Esophagus muscularis mucosa (tissue), 4 donors: ENCODE measurements around the gene SYT6. TPM values are rescaled to one million over a fixed set of nuclear protein-coding genes. Genes with fewer than 3 reads are reported as not detected.

Experiments
- DNase-seq: peaks from one replicate; pipeline ENCODE4 v3.0.0-alpha.2; 2017; ENCODE audit errors: extremely low spot score
- H3K27ac ChIP-seq, 4 donors: fragments of 200-600 bp; sonication (generic); replicated peaks in 1 of 4; 1 replicate in 3 of 4; 2 replicates in 1 of 4; pipeline ENCODE4 v1.5.1; 2016 to 2019; ENCODE audit warnings: mild to moderate bottlenecking in 1 of 4
- H3K27me3 ChIP-seq, 4 donors: fragments of 200-600 bp; sonication (generic); one replicate each; pipeline versions ENCODE4 v1.5.1 to v1.6.0; 2016 to 2019
- H3K36me3 ChIP-seq, 4 donors: fragments of 200-600 bp; sonication (generic); one replicate each; pipeline ENCODE4 v1.5.1; 2016 to 2019
- H3K4me1 ChIP-seq, 4 donors: fragments of 200-600 bp; sonication (generic); one replicate each; pipeline ENCODE4 v1.5.1; 2016 to 2019
- H3K4me3 ChIP-seq, 4 donors: fragments of 200-600 bp; sonication (generic); 1 replicate in 2 of 4; 2 replicates in 2 of 4; pipeline ENCODE4 v1.5.1; 2016 to 2019; ENCODE audit warnings: mild to moderate bottlenecking in 4 of 4, moderate library complexity in 1 of 4
- H3K9me3 ChIP-seq, 4 donors: fragments of 200-600 bp; sonication (generic); 1 replicate in 3 of 4; 2 replicates in 1 of 4; pipeline ENCODE4 v1.5.1; 2016 to 2019
- EP300 ChIP-seq: sonication (generic); formaldehyde crosslinking; IDR thresholded peaks from one replicate; pipeline ENCODE4 v1.6.1; 2017; ENCODE audit warnings: antibody characterized with exemption
- POLR2A ChIP-seq: fragments of 450-650 bp; IDR thresholded peaks from one replicate; pipeline ENCODE4 v1.6.1; 2017; ENCODE audit warnings: antibody characterized with exemption, moderate library complexity, mild to moderate bottlenecking, low read depth
- POLR2AphosphoS5 ChIP-seq, 2 donors: sonication (generic); formaldehyde crosslinking; IDR thresholded peaks; one replicate each; pipeline ENCODE4 v1.6.1; 2017; ENCODE audit warnings: antibody characterized with exemption in 2 of 2
- WGBS: methylation state at CpG from one replicate; pipeline ENCODE4 v1.1.5; 2018; 5-methylcytosine and 5-hydroxymethylcytosine counted together
- intact Hi-C: fragments of 100-400 bp; cut with DNase I; formaldehyde crosslinking; loops from one replicate; pipeline ENCODE4 v1.15.1; 2023
- total RNA-seq, 4 donors: library from RNA; depleted of rRNA; stranded (reverse); fragments of >200 nt; gene quantifications; one replicate each; pipeline versions ENCODE4 v1.1.0 to v1.2.1, GENCODE V29; 2016
- TF ChIP-seq, protein P1 (sequence below), 3 experiments: fragments of 200-600 bp in 2 of 3; fragments of 450-650 bp in 1 of 3; sonication (generic) in 2 of 3; IDR thresholded peaks; one replicate each; pipeline ENCODE4 v1.5.1; 2017 to 2019; ENCODE audit warnings: antibody characterized with exemption in 3 of 3, mild to moderate bottlenecking in 2 of 3, moderate library complexity in 1 of 3

Gene SYT6
- total RNA-seq, 4 donors from 2014 or later = 0.06 to 0.83 TPM; not detected in 2

DNA sequence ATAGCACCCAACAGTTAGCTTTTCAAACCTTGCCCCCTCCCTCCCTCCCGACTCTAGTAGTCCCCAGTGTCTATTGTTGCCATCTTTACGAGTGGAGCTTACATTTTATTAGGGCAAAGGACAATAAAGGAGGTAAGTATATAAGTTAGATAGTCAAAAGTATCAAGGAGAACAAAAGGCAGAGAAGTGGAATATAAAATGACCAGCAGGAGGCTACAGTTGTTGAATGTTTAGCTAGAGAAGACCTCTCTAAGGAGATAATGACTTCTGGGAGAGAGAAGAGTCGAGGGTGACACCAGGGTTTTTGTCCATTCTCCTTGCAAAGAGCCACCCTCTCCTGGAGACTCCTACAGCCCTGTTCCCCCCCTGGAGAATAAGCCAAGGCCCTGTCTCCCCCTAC, 48.7 kb downstream of the SYT6 start:
- Histone ChIP-seq H3K36me3 (no peaks in the 10 kb centered on the region), H3K9me3 (no peaks in the 10 kb centered on the region), H3K4me1 (no peaks in the 10 kb centered on the region), H3K27ac (no peak overlapping the region), H3K4me3 (no peak overlapping the region), H3K27me3 (no peaks in the 10 kb centered on the region)
- no peak for DNase-seq
- no peak for TF ChIP-seq POLR2AphosphoS5 (IDR thresholded peaks at IDR 0.05)
- TF ChIP-seq POLR2A = no peak
- TF ChIP-seq EP300 = no peak
- TF ChIP-seq, protein P1, sequence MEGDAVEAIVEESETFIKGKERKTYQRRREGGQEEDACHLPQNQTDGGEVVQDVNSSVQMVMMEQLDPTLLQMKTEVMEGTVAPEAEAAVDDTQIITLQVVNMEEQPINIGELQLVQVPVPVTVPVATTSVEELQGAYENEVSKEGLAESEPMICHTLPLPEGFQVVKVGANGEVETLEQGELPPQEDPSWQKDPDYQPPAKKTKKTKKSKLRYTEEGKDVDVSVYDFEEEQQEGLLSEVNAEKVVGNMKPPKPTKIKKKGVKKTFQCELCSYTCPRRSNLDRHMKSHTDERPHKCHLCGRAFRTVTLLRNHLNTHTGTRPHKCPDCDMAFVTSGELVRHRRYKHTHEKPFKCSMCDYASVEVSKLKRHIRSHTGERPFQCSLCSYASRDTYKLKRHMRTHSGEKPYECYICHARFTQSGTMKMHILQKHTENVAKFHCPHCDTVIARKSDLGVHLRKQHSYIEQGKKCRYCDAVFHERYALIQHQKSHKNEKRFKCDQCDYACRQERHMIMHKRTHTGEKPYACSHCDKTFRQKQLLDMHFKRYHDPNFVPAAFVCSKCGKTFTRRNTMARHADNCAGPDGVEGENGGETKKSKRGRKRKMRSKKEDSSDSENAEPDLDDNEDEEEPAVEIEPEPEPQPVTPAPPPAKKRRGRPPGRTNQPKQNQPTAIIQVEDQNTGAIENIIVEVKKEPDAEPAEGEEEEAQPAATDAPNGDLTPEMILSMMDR (IDR thresholded peaks at IDR 0.05) = no peak
- intact Hi-C loops = no loop called here
- 94% methylated on average over 3 of the region's 3 CpGs for WGBS

DNA sequence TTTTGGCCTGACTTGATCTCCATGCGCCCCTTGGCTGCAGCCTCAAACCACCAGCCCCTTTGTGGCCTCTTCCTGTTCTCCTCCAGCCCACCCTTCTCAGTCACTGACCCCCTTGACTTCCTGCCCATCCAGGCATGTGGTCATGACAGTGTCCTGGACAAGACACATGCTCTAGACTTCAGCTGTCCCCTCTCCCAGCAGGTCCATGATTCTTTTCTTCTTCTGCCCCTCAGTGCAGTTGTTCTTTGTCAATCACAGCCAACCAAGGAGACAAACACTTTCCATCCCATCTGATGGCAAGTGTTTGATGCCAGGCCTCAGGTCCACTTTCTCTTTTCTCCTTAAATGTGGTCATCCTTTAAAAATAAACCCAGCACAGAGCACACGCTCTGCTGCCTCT, 49.7 kb downstream of the SYT6 start:
- no peak overlapping the region for H3K4me3 ChIP-seq
- WGBS = 78% methylated on average over 2 of the region's 2 CpGs
- no peak overlapping the region for H3K27ac ChIP-seq
- H3K36me3 ChIP-seq = no peaks in the 10 kb centered on the region
- no peaks in the 10 kb centered on the region for H3K9me3 ChIP-seq
- no peak for DNase-seq
- intact Hi-C loops = no loop called here
- TF ChIP-seq, protein P1 (IDR thresholded peaks at IDR 0.05) = no peak
- TF ChIP-seq POLR2A (no peak), EP300 (no peak), POLR2AphosphoS5 (IDR thresholded peaks at IDR 0.05) (no peak)
- H3K4me1 ChIP-seq = no peaks in the 10 kb centered on the region
- no peaks in the 10 kb centered on the region for H3K27me3 ChIP-seq

DNA sequence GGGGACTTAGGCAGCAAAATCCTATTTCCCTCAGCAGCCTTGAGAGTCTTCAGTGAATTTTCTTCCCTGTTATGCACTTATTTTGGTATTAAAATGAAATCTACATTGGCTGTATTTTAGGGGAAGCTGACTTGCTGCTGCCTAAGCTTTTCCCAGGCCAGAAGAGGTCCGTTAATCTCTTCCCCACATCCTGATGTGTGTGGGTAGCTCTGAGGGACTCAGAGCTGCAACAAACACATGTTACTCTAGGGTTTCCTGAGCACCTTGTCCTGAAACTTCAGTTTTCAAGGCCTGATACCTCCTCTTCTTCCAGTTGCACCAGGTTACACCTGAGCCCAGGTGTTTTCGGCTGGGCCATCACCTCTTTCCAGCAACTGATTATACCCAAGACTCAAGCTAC, 51.5 kb downstream of the SYT6 start:
- Histone ChIP-seq H3K27me3 (no peaks in the 10 kb centered on the region), H3K9me3 (no peaks in the 10 kb centered on the region), H3K4me1 (peaks cover 0 to 4% (median 0%) of the 10 kb centered on the region in 4 donors), H3K4me3 (no peak overlapping the region), H3K27ac (no peak overlapping the region), H3K36me3 (no peaks in the 10 kb centered on the region)
- 85% methylated on average over 2 of the region's 2 CpGs for WGBS
- TF ChIP-seq POLR2A = no peak
- no peak for TF ChIP-seq EP300
- TF ChIP-seq, protein P1 (IDR thresholded peaks at IDR 0.05) = no peak
- no peak for DNase-seq
- intact Hi-C loops = no loop called here

DNA sequence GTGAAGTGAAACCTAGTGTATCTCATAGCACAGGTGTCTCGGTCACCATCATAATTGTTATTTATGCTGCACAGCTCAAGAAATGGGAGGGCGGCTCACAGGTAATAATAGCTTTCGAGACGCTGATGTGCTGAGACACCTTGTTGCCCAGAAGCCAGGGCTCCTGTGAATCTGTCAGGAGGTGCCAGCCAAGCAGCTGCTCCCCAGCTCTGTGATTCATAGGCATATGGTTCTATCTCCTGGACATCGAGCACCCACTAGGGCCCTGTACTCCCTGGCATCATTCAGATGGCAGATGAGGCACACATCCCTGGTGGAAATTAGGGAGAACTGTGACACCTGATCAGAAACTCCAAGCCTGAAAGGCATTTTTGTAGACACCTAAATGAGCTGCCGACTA, 53.5 kb downstream of the SYT6 start:
- no peak overlapping the region for H3K4me3 ChIP-seq
- TF ChIP-seq POLR2AphosphoS5 (IDR thresholded peaks at IDR 0.05) = no peak
- TF ChIP-seq, protein P1 (IDR thresholded peaks at IDR 0.05) = no peak
- TF ChIP-seq EP300 = no peak
- no peak for TF ChIP-seq POLR2A
- no peak overlapping the region for H3K27ac ChIP-seq
- WGBS = 91% methylated on average over 6 of the region's 6 CpGs
- H3K27me3 ChIP-seq = no peaks in the 10 kb centered on the region
- DNase-seq = no peak
- H3K4me1 ChIP-seq = peaks cover 0 to 4% (median 0%) of the 10 kb centered on the region in 4 donors
- no peaks in the 10 kb centered on the region for H3K9me3 ChIP-seq
- H3K36me3 ChIP-seq = no peaks in the 10 kb centered on the region
- intact Hi-C loops = no loop called here

DNA sequence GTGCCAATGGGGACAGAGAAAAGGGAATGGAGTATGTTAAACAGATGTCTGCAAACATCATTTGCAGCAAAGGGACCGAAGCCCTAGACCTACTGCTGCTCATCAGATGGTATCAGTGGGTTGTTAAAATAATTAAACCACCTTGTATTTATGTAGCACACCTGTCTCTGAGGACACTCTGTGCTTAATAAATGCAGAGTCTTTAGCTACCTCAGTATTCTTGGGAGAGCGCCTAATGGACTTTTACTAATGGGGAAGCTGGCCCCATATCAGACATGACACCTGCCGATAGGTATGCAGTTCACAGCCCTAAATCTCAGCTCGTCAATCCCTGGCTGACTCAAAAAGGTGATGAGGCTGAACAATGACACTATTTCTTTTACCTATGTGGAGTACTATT, 54.4 kb downstream of the SYT6 start:
- no peak for DNase-seq
- Histone ChIP-seq H3K4me1 (peaks cover 0 to 7% (median 2%) of the 10 kb centered on the region in 4 donors), H3K36me3 (no peaks in the 10 kb centered on the region), H3K4me3 (no peak overlapping the region), H3K27me3 (no peaks in the 10 kb centered on the region), H3K27ac (no peak overlapping the region), H3K9me3 (no peaks in the 10 kb centered on the region)
- no peak for TF ChIP-seq POLR2AphosphoS5 (IDR thresholded peaks at IDR 0.05)
- no peak for TF ChIP-seq EP300
- TF ChIP-seq POLR2A = no peak
- TF ChIP-seq, protein P1 (IDR thresholded peaks at IDR 0.05) = no peak
- intact Hi-C loops = no loop called here
- WGBS = 93% methylated on average over 4 of the region's 4 CpGs
